GM12872 (cell line): ENCODE data around the gene STPG2.

Experiments
- CTCF ChIP-seq: IDR thresholded peaks from 3 replicates; pipeline ENCODE4 v1.5.1; 2011; ENCODE audit warnings: low read depth, mild to moderate bottlenecking, low read length, moderate library complexity; ENCODE audit not compliant: insufficient read depth

The STPG2 gene

DNA sequence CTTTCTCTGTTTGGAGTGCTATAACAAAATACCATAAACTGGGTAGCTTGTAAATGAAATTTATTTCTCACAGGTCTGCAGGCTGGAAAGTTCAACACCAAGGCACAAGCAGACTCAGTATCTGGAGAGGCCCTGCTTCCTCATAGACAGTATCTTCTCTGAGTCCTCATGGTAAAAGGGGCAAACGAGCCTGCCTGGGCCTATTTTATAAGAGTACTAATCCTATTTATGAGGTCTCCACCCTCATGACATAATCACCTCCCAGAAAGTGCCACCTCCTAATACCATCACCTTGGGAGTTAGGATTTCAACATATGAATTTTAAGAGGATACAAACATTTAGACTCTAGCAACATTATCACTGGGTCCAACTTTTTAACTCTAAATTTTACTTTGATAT lies 200.3 kb downstream of the STPG2 start:
- no peak for TF ChIP-seq CTCF

DNA sequence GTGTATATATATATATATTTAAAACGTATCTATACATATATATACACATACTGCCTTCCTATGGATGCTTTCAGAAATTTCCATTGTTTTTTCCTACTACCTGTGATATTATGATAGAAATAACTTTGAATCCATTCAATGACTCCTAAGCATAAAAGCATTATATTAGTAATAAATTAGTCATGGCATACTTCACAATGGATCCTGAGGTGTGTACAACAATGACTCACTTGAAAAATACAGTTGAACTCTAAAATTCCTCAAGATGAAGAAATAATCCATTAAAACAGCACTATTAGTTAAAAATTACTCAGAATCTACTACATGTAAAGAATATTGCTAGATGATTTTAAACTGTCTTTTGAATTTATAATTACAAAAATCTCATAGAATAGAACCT lies 201.1 kb downstream of the STPG2 start:
- TF ChIP-seq CTCF: no peak

DNA sequence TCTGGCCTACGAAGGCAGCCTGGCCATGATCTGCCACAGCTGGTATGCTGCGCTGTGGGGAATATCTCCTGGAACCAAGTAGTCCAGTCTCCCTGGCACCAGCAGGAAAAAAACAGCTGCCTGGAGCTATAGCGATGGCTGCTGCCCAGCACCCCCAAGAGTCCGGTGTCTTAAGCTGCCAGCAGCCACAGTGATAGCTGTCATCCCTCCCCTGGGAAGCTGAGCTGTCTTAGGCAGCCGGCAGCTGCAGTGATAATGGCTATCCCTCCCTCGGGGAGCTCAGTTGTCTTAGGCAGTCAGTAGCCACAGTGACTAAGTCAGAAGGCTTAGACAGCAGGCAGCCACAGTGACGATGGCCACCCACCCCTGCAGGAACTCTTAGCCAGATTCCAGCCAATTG lies 205.1 kb downstream of the STPG2 start:
- TF ChIP-seq CTCF: no peak

GRCh38 chr4:97924341-97924958 lies 218.8 kb downstream of the STPG2 start:
- TF ChIP-seq CTCF: no peak

DNA sequence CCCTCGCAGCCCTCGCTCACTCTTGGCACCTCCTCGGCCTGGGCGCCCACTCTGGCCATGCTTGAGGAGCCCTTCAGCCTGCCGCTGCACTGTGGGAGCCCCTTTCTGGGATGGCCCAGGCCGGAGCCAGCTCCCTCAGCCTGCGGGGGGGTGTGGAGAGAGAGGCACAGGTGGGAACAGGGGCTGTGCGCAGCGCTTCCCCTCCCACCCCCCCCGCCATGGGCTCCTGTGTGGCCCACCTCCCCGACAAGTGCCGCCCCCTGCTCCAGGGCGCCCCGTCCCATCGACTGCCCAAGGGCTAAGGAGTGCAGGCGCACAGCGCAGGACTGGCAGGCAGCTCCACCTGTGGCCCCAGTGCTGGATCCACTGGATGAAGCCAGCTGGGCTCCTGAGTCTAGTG lies 220.2 kb downstream of the STPG2 start:
- TF ChIP-seq CTCF: no peak

DNA sequence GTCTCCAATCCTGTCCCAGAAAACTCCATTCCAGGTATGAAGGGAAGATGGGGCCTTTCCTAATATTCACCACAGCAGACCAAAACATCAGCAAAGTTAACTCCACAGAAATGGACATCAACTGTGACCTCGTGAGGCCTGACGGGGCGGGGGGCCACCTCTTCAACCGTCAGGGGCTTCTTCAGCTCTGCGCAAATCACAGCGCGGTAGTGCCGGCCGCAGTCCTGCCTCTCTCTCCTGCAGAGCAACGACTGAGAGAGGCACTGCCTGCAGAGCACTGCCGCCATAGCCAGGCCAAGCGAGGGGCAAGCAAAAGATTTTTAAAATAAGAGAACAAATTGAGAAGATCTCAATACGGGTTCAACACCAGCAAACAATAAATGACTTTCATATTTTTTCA lies 226.2 kb downstream of the STPG2 start:
- no peak for TF ChIP-seq CTCF

DNA sequence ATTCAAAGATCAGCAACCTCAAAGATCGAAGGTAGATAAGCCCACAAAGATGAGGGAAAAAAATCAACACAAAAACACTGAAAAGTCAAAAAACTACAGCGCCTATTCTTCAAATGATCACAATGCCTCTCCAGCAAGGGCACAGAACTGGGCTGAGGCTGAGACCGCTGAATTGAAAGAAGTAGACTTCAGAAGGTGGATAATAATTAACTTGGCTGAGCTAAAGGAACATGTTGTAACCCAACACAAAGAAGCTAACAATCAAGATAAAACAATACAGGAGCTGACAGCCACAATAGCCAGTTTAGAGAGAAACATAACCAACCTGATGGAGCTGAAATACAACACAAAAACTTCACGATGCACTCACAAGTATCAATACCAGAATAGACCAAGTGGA lies 231.1 kb downstream of the STPG2 start:
- TF ChIP-seq CTCF: no peak
